HG02678 (cell line): ENCODE results near the gene DNAAF2.
"Not testable (repeated sequence)": the region's sequence is repeated elsewhere in the genome, so short reads cannot be mapped to it uniquely, and the experiment has no call there.

Source experiments
- ATAC-seq: cut with Tn5 transposase; IDR thresholded peaks from one replicate; pipeline ENCODE4 v1.9.1; 2021; ENCODE audit warnings: mild to moderate bottlenecking, moderate library complexity; ENCODE audit not compliant: unreplicated experiment

Gene DNAAF2

GRCh38 chr14:49622022-49622607 is 12.9 kb downstream of the DNAAF2 start:
- ATAC-seq = no peak

GRCh38 chr14:49621114-49621881 is 13.7 kb downstream of the DNAAF2 start:
- peak; percentile 31 for ATAC-seq

- ATAC-seq = peak; percentile 94
Measured at GRCh38 chr14:49620182-49621113, 14.6 kb downstream of the DNAAF2 start, which contains the start of the genes MGAT2 and RPL36AL. MGAT2 (plus strand) TSS chr14:49620799; CDS start chr14:49621269, 470 bp downstream. RPL36AL (minus strand) TSS chr14:49620626; CDS start chr14:49619104, 1,522 bp downstream.

DNA sequence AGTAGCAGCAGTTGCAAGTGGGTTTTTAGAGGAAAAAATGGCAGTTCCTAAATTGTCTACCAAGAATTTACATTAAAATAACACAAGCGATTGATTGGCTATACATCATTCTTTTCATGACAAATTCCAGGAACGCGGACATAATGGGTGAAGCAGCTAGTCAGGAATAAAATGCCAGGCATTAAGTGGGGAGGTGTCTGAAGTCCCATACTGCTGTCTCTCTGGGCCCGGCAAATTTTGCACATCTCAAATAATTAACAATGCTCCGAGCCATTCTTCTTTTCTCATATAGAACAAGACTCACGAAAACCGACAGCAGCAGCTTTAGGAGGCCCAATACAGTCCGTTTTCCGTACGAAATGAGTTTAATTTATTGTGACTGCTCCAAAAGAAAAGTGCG is 15.3 kb downstream of the DNAAF2 start:
- ATAC-seq = no peak

DNA sequence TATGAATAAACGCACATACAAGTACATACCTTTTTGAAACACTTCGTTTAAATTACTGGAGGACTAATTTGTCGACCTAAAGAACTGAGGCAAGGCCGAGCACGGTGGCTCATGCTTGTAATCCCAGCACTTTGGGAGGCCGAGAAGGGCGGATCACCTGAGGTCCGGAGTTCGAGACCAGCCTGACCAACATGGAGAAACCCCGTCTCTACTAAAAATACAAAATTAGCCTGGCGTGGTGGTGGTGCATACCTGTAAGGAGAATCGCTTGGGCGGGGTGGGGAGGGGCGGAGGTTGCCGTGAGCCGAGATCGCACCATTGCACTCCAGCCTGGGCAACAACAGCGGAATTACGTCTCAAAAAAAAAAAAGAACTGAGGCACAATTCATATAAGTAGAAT is 15.8 kb downstream of the DNAAF2 start:
- not testable (repeated sequence) for ATAC-seq

DNA sequence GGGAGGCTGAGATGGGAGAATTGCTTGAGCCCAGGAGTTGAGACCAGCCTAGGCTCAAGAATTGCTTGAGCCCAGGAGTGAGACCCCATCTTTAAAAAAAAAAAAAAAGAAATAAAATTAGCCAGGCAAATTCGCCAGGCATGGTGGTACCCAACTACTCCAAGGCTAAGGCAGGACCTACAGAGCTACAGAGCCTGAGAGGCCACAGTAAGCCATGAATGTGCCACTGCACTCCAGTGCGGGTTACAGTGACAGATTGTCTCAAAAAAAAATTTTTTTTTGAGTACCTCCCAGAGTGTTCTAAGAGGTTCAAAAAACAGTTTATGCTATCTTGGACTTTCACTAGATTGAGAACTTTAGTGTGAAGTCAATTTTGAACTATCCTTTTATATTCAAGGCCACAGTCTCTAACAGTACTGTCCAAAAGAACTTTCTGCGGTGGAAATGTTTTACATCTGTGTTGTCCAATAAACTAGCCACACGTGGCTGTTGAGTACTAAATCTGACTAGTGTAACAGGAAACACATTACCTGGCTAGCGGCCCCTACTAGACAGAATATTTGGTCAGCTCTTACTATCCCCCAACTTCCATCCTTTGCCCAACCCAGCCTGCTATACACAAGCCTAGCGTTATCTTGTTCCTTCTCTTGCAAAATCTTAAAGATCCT is 17.1 kb downstream of the DNAAF2 start:
- no peak for ATAC-seq

DNA sequence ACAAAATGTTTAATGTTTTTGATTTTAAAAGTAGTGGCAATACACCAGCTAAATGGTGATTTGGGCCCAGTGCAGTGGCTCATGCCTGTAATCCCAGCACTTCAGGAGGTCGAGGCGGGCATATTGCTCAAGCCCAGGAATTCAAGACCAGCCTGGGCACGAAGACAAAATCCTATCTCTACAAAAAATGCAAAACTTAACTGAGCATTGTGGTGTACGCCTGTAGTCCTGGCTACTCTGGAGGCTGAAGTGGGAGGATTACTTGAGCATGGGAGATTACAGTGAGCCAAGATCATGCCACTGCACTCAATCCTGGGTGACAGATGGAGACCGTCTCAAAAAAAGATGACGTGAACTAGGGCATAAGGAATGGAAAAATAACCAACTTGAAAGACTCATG is 19.3 kb downstream of the DNAAF2 start:
- no peak for ATAC-seq

DNA sequence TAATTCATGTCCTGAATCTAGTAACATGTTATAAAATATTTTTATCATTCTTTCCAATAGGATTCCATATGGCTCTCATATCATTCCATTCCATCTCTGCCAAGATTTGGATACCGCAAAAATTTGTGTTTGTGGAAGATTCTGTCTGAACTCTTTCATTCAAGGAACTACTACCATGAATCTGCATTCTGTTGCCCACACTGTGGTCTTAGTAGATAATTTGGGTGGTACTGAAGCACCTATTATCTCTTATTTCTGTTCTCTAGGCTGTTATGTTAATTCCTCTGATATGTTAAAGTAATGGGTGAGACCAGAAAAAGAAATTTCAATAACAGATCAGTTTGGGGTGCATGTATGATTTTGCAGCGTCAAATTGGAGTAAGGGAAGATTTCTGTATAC is 20.8 kb downstream of the DNAAF2 start:
- no peak for ATAC-seq

GRCh38 chr14:49612671-49613070 is 22.4 kb downstream of the DNAAF2 start:
- ATAC-seq = no peak

DNA sequence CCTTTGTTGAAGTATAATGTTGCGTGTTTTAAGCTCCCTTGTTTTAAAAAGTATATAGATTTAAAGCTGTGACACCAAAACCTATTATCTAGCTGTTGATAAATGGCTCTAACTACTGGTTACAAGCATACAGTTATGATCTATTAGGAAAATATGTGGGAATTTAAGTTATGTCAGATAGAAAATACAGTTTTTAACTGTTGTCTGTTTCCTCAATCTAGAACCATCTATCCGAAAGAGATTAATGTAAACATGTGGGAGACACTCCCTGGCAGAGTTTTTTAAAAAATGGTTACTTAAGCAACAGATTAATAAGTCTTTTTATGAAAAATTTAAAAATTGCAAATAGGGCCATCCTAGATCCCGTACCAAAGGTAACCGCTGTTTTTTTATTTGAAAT is 22.8 kb downstream of the DNAAF2 start:
- no peak for ATAC-seq

DNA sequence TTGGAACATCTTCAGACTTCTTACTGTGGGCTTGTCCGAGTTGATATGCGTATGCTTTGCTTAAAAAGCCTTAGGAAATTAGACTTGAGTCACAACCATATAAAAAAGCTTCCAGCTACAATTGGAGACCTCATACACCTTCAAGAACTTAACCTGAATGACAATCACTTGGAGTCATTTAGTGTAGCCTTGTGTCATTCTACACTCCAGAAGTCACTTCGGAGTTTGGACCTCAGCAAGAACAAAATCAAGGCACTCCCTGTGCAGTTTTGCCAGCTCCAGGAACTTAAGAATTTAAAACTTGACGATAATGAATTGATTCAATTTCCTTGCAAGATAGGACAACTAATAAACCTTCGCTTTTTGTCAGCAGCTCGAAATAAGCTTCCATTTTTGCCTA is 27.5 kb downstream of the DNAAF2 start:
- no peak for ATAC-seq

DNA sequence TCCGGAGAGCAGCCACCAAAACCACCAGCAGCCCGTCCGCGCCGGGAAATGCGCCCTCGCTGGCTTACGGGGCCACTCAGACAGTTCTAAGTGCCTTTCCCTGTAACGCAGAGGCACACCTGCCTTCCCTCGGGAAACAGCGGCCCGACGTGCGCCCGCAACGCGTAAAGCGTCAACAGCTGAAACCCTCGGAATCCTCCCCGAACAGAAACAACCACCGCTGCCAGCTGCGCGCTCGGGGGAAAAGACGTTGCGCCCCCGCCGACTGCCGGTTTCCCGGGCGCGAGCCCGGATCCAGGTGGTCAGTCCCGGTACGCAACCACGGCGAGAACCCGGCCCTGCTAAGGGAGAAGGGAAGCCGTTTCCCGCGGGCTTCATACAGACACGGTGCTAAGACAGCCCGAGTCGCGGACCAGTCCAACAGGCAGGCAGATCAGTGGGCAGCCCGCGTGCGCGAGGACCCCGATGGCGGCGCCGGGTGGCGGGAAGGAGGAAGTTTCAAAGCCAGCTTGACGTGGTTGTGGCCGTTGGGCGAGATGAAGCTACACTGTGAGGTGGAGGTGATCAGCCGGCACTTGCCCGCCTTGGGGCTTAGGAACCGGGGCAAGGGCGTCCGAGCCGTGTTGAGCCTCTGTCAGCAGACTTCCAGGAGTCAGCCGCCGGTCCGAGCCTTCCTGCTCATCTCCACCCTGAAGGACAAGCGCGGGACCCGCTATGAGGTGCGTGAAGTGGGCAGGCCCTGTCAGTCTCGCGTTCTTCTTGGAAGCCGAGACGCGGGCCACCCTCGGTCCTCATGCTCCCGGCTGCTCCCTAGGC is 36.4 kb downstream of the DNAAF2 start, which contains the start of gene LRR1:
LRR1 (plus strand) TSS at position 456 of the 816 bp plus-strand sequence; CDS start at position 537, 81 bp downstream.
- ATAC-seq = peak; percentile 58

- ATAC-seq = peak; percentile 0
Measured at GRCh38 chr14:49598189-49598484, 36.9 kb downstream of the DNAAF2 start.

DNA sequence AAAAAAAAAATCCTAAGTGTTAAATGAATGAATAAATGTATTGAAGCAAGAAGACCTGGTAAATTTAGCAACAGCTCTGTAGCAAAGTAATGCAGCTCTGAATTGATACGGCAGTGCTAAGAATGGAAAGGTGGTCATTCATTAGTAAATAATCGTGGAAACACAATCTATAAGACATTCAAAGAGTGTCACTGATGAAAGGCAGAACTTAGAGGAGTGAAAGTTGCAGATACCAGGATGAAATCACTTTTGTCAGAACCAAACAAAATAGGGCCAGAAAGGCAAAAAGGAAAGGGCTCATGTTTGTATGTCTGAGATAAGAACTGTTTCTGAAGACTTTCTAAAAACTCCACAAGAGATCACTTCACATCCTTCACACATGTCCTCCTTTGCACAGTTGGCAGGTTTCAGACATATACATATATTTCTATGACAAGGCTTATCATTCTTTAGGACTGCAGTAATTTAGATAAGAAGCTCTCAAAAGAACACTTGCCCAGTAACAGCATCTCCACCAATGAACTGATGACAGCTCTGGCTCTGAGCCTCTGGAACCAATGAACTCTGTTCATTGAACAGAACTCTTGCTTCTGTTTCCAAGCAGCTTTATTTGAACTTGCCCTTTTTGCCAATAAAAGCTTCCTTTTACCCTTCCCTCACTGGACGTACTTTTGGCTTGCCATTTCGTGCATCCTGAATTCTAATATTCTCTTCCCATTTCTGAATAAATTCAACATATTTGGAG is 40.5 kb downstream of the DNAAF2 start:
- no peak for ATAC-seq

DNA sequence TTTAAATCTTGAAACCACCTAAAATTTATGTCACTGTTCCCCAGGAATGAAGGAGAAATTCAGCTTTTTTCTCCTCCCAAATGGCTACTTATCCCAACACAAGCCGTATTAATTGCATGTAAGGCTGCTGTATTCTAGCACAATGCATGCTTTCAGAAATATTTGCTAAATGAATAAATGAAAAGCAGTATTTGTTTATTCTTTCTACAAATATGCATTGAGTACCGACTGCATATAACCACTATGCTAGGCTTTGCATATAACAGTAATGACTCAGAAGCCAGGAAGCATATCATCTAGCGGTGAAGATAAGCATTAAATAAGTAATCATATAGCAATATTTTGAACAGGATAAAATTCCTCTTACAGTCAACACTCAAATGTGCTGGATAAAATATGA is 42.0 kb downstream of the DNAAF2 start:
- ATAC-seq = no peak

DNA sequence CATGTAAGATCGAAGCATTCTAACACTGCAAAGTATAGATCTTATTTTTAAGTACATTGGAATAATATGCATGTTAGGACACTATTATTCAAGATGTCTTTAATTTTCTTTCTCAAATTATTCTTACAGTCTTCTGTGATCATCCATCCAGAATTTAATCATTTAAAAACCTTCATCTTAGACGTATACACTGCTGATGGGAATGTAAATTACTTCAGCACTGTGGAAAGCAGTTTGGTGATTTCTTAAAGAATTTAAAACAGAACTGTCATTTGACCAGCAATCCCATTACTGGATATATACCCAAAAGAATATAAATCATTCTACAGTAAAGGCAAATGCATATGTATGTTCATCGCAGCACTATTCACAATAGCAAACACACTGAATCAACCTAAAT is 45.7 kb downstream of the DNAAF2 start:
- ATAC-seq = no peak

DNA sequence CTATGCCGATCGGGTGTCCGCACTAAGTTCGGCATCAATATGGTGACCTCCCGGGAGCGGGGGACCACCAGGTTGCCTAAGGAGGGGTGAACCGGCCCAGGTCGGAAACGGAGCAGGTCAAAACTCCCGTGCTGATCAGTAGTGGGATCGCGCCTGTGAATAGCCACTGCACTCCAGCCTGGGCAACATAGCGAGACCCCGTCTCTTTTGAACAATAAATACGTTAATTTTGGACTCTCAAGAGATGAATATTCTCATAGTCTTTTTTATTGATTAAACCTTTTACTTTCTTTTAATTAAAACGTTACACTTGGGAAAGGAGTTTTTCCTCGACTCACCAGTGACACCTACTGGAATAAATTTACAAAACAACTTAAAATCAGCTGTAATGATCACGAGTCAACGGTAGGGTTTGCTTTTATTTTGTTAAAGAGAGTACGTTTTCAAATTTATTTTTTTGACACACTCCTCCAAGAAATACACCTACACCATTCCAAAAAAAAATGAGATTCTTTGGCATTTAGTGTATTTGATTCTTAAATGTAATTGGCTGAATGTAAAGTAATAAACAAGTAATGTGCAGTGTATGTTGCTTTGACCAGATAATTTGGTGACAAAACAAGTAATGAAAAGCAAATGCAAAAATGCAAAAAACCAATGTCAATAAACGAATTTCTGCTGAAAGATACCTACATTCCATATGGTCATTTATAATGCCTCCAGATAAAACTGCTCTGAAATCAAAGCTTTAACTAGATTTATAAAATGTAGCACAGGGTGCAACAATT is 48.2 kb downstream of the DNAAF2 start:
- peak; percentile 33 for ATAC-seq

DNA sequence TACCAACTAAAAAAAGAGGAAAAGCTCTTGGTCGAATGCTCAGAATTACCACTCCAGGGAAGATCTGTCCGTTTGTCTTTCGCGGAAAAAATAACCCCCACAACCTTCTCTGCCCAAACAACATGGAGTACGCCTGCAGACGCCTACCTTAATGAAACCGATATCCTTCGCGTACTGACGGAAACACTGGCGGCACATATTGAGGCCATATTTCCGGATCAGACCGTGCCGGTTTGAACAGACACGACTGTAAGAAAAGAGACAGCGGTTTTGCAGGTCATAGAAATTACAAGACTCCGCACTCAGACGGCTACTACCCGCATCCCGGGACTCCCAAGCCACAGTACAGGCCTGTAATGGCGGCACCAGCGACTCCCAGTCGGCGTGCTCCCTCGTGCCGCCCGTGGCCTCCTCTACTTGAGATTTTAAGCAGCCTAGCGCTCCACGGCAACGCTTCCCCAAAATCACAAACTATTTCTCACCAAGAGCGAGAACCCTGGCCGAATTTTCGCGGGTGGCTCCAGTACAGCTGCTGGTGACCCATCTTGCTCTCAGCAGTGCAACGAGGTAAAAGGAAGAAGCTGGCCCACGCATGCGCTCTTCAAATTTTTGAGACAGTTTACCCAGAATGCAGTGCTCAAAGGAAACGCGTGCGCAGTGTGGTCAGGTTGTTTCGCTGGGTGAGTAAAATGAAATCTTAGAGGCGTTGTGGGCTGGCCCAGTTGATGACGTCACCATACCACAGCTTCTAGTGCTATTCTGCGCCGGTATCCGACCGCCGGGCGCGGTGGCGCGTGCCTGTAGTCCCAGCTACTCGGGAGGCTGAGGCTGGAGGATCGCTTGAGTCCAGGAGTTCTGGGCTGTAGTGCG is 49.0 kb downstream of the DNAAF2 start, which contains the start of gene RPS29:
RPS29 (minus strand) TSS at position 578 of the 870 bp plus-strand sequence; CDS start at position 544, 34 bp downstream.
- ATAC-seq = peak; percentile 87
